H1 (cell line): ENCODE data around the gene TBC1D2B. TPM values are rescaled to one million over a fixed set of nuclear protein-coding genes. Genes with fewer than 3 reads are reported as not detected.

ENCODE experiments used
- CTCF ChIA-PET: fragments of 300-600 bp; sonication (Branson Sonifier 250); formaldehyde crosslinking; loops from one replicate; lab custom pipeline; 2021; ENCODE audit not compliant: partially characterized antibody; lab: Charles Lee
- POLR2A ChIA-PET: fragments of 300-600 bp; sonication (Branson Sonifier 250); formaldehyde crosslinking; loops from one replicate; lab custom pipeline; 2021; ENCODE audit warnings: inconsistent platforms; ENCODE audit not compliant: partially characterized antibody; lab: Charles Lee
- DNase-seq, 2 experiments: peaks; one replicate each; pipeline versions ENCODE4 v3.0.0 to v3.0.0-alpha.2; 2010 to 2022; ENCODE audit warnings: low spot score in 2 of 2, low read depth in 1 of 2, mixed read lengths in 1 of 2
- FAIRE-seq: peaks from 2 replicates; lab custom pipeline; 2011; peaks lifted over from hg19 to GRCh38; lab: Jason Lieb, UNC
- H2AFZ ChIP-seq: 2 replicates; pipeline ENCODE4 v1.8.1; 2012; ENCODE audit warnings: low read length, inconsistent platforms
- H2AK5ac ChIP-seq: 2 replicates; pipeline ENCODE4 v1.6.1; 2013; ENCODE audit warnings: low read depth, low read length
- H2BK120ac ChIP-seq: replicated peaks from 2 replicates; pipeline ENCODE3; 2013; ENCODE audit warnings: low read depth, low read length, inconsistent platforms
- H2BK12ac ChIP-seq: 2 replicates; pipeline ENCODE4 v1.6.1; 2013; ENCODE audit warnings: low read depth, low read length
- H2BK15ac ChIP-seq: 2 replicates; pipeline ENCODE4 v1.6.1; 2013; ENCODE audit warnings: low read length
- H2BK20ac ChIP-seq: 2 replicates; pipeline ENCODE4 v1.6.1; 2013; ENCODE audit warnings: low read length
- H2BK5ac ChIP-seq: 2 replicates; pipeline ENCODE4 v1.6.1; 2013; ENCODE audit warnings: low read depth, low read length
- H3K14ac ChIP-seq: 2 replicates; pipeline ENCODE4 v1.6.1; 2013; ENCODE audit warnings: inconsistent platforms; ENCODE audit not compliant: insufficient read length
- H3K18ac ChIP-seq: 2 replicates; pipeline ENCODE4 v1.6.1; 2013; ENCODE audit warnings: low read length; ENCODE audit errors: extremely low read depth
- H3K23ac ChIP-seq: 2 replicates; pipeline ENCODE4 v1.6.1; 2013; ENCODE audit warnings: inconsistent platforms; ENCODE audit not compliant: insufficient read length
- H3K23me2 ChIP-seq: 2 replicates; pipeline ENCODE4 v1.6.1; 2013; ENCODE audit warnings: low read depth, low read length
- H3K27ac ChIP-seq: 2 replicates; pipeline ENCODE4 v1.6.1; 2011; ENCODE audit warnings: low read depth, low read length, inconsistent platforms
- H3K27me3 ChIP-seq, 4 experiments: replicated peaks in 1 of 4; 1 replicate in 1 of 4; 2 replicates in 3 of 4; pipeline versions ENCODE4 v1.6.1 to v1.8.1; 2011 to 2013; ENCODE audit warnings: low read length in 3 of 4, mild to moderate bottlenecking in 3 of 4, inconsistent platforms in 2 of 4, mixed read lengths in 2 of 4, moderate library complexity in 1 of 4; ENCODE audit not compliant: control insufficient read depth in 3 of 4, insufficient read depth in 3 of 4; ENCODE audit errors: extremely low read depth in 1 of 4
- H3K36me3 ChIP-seq, 4 experiments: 2 replicates each; pipeline versions ENCODE4 v1.6.1 to v1.8.1; 2011 to 2013; ENCODE audit warnings: mild to moderate bottlenecking in 4 of 4, low read length in 3 of 4, moderate library complexity in 2 of 4, control low read depth in 1 of 4, inconsistent platforms in 1 of 4; ENCODE audit not compliant: insufficient read depth in 4 of 4, control insufficient read depth in 2 of 4
- H3K4ac ChIP-seq: replicated peaks from 2 replicates; pipeline ENCODE3; 2013; ENCODE audit warnings: low read length, low read depth, mixed read lengths, inconsistent platforms; ENCODE audit not compliant: insufficient read length
- H3K4me1 ChIP-seq, 4 experiments: replicated peaks in 1 of 4; 1 replicate in 1 of 4; 2 replicates in 3 of 4; pipeline versions ENCODE4 v1.6.1 to v1.8.1; 2011 to 2013; ENCODE audit warnings: low read length in 3 of 4, inconsistent platforms in 2 of 4, mixed read lengths in 1 of 4; ENCODE audit not compliant: insufficient read depth in 4 of 4, control insufficient read depth in 3 of 4
- H3K4me2 ChIP-seq, 2 experiments: 2 replicates each; pipeline versions ENCODE4 v1.6.1 to v1.8.1; 2011 to 2013; ENCODE audit warnings: low read depth in 2 of 2, low read length in 2 of 2, control low read depth in 1 of 2, inconsistent platforms in 1 of 2, mild to moderate bottlenecking in 1 of 2; ENCODE audit not compliant: insufficient read depth in 1 of 2
- H3K4me3 ChIP-seq, 4 experiments: fragments of 200-600, 300-600 bp in 1 of 4; sonication (generic), shearing (Covaris generic), sonication (Bioruptor Twin) in 1 of 4; 2 replicates each; pipeline versions ENCODE4 v1.5.1 to v1.8.1; 2011 to 2016; ENCODE audit warnings: low read length in 4 of 4, low read depth in 3 of 4, control low read depth in 2 of 4, inconsistent platforms in 2 of 4, mild to moderate bottlenecking in 2 of 4, mixed read lengths in 1 of 4, moderate library complexity in 1 of 4; ENCODE audit not compliant: insufficient read depth in 2 of 4; ENCODE audit errors: extremely low read depth in 1 of 4
- H3K56ac ChIP-seq: replicated peaks from 2 replicates; pipeline ENCODE3; 2013; ENCODE audit warnings: low read depth, mild to moderate bottlenecking, mixed read lengths, low read length, inconsistent platforms; ENCODE audit not compliant: insufficient read length
- H3K79me1 ChIP-seq: 2 replicates; pipeline ENCODE4 v1.6.1; 2013; ENCODE audit warnings: low read depth, low read length, control low read depth
- H3K79me2 ChIP-seq, 2 experiments: 2 replicates each; pipeline versions ENCODE4 v1.6.1 to v1.8.1; 2012 to 2013; ENCODE audit warnings: low read length in 2 of 2, mild to moderate bottlenecking in 2 of 2, inconsistent platforms in 1 of 2; ENCODE audit not compliant: insufficient read depth in 2 of 2, control insufficient read depth in 1 of 2
- H3K9ac ChIP-seq, 4 experiments: replicated peaks in 1 of 4; 1 replicate in 1 of 4; 2 replicates in 3 of 4; pipeline versions ENCODE4 v1.6.1 to v1.8.1; 2011 to 2013; ENCODE audit warnings: low read depth in 3 of 4, low read length in 3 of 4, control low read depth in 2 of 4, mild to moderate bottlenecking in 2 of 4, moderate library complexity in 2 of 4, inconsistent platforms in 1 of 4; ENCODE audit errors: extremely low read depth in 1 of 4
- H3K9me3 ChIP-seq, 2 experiments: 2 replicates each; pipeline versions ENCODE4 v1.6.1 to v1.8.1; 2012 to 2013; ENCODE audit warnings: mild to moderate bottlenecking in 2 of 2, moderate library complexity in 2 of 2, control low read depth in 1 of 2, inconsistent platforms in 1 of 2, low read depth in 1 of 2, low read length in 1 of 2, mixed read lengths in 1 of 2; ENCODE audit not compliant: insufficient read depth in 2 of 2
- H4K20me1 ChIP-seq, 2 experiments: replicated peaks in 1 of 2; 2 replicates each; pipeline versions ENCODE3 to v1.8.1; 2011 to 2013; ENCODE audit warnings: inconsistent platforms in 2 of 2, low read length in 2 of 2, mild to moderate bottlenecking in 1 of 2; ENCODE audit not compliant: insufficient read depth in 2 of 2, control insufficient read depth in 1 of 2
- H4K5ac ChIP-seq: 2 replicates; pipeline ENCODE4 v1.6.1; 2013; ENCODE audit warnings: low read length, low read depth, mixed read lengths, inconsistent platforms; ENCODE audit not compliant: insufficient read length
- H4K8ac ChIP-seq: 2 replicates; pipeline ENCODE4 v1.8.0; 2013; ENCODE audit warnings: mild to moderate bottlenecking, moderate library complexity, low read length, inconsistent platforms; ENCODE audit not compliant: insufficient read depth; ENCODE audit errors: extremely low read depth
- H4K91ac ChIP-seq: replicated peaks from 2 replicates; pipeline ENCODE3; 2013; ENCODE audit warnings: low read length, mixed read lengths, inconsistent platforms; ENCODE audit not compliant: insufficient read length
- CHD2 ChIP-seq: IDR thresholded peaks from 2 replicates; pipeline ENCODE4 v1.6.1; 2012; ENCODE audit warnings: low read length, improper control_type of control experiment
- E2F6 ChIP-seq: IDR thresholded peaks from 2 replicates; pipeline ENCODE4 v1.6.1; 2012; ENCODE audit warnings: inconsistent platforms
- EZH2 ChIP-seq: fragments of 200-600 bp; sonication (generic); IDR thresholded peaks from 2 replicates; pipeline ENCODE4 v1.7.1; 2012; ENCODE audit warnings: low read depth, mild to moderate bottlenecking, moderate library complexity, low read length, inconsistent platforms; ENCODE audit not compliant: severe bottlenecking
- MAFK ChIP-seq: IDR thresholded peaks from 2 replicates; pipeline ENCODE4 v1.6.1; 2012; ENCODE audit warnings: low read depth, mild to moderate bottlenecking, improper control_type of control experiment, low read length
- RXRA ChIP-seq: IDR thresholded peaks from 2 replicates; pipeline ENCODE4 v1.6.1; 2011; ENCODE audit warnings: low read depth, mild to moderate bottlenecking, low read length, moderate library complexity; ENCODE audit not compliant: insufficient read depth
- SAP30 ChIP-seq: fragments of 300-600 bp; sonication (generic); IDR thresholded peaks from 2 replicates; pipeline ENCODE4 v1.7.1; 2012; ENCODE audit warnings: low read length, moderate library complexity, mild to moderate bottlenecking, inconsistent platforms; ENCODE audit not compliant: insufficient read depth, insufficient replicate concordance
- SP2 ChIP-seq: IDR thresholded peaks from 2 replicates; pipeline ENCODE4 v1.6.1; 2012; ENCODE audit warnings: mild to moderate bottlenecking, low read length, inconsistent platforms
- TAF7 ChIP-seq: optimal IDR thresholded peaks from 2 replicates; pipeline ENCODE3; 2011; ENCODE audit warnings: low read depth, mild to moderate bottlenecking, inconsistent platforms, low read length, moderate library complexity, borderline replicate concordance
- WGBS, 2 experiments: shearing (Covaris generic) in 1 of 2; methylation state at CpG; one replicate each; pipeline versions ENCODE4 v1.1.6 to v1.1.7; 2013 to 2015; ENCODE audit warnings: low lambda C conversion rate in 2 of 2, mixed read lengths in 2 of 2, inconsistent platforms in 1 of 2, low coverage in 1 of 2, missing lambda C conversion rate in 1 of 2; ENCODE audit not compliant: insufficient replicate concordance in 2 of 2, insufficient coverage in 1 of 2, insufficient read length in 1 of 2; ENCODE audit errors: extremely low coverage in 1 of 2, missing lambda C conversion rate in 1 of 2; 5-methylcytosine and 5-hydroxymethylcytosine counted together
- polyA plus RNA-seq, 7 experiments: library from polyadenylated mRNA; depleted of rRNA in 3 of 7; stranded (reverse) in 5 of 7; unstranded in 2 of 7; fragments of >200 nt in 5 of 7; fragments of 200-250 nt in 2 of 7; gene quantifications; 1 replicate in 5 of 7; 2 replicates in 1 of 7; 4 replicates in 1 of 7; pipeline versions ENCODE4 v1.2.1 to v1.2.3, GENCODE V29; 2011 to 2013; ENCODE audit warnings: missing spikeins in 2 of 7, mixed read lengths in 2 of 7
- total RNA-seq: library from RNA; stranded (reverse); fragmentation: NEBNext Ultra II Directional; extraction: Animal tissue kit (Norgen Biotek cat#: 25700); gene quantifications from 2 replicates; pipeline ENCODE4 v1.2.1, GENCODE V29; 2021

The TBC1D2B gene
- total and polyA plus RNA-seq, 2 of the 8 experiments (the other 6 are each of a cell fraction or from before 2014, with no cell fraction given), result 11.9 to 19.5 TPM

DNA sequence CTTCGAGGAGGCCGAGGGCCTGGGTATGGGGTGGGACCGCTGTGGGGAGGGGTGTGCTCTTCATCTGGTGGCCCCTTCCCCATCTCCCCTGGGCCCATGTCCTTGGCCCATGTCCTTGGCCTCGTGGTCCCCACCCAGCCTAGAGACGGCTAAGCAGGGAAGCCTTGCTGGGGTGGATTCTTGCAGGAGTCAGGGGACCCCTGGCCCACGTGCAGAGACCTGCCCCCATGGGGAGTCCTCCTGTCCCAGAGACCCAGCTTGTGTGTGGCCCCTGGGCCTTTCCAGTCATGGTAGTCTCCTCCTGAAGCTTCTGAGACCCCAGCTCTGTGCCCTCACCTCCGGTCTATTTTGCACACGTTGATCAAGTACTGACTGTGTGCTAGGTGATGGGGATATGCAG, 97.4 kb downstream of the TBC1D2B start:
- Histone ChIP-seq H3K9ac (no peak overlapping the region), H2BK20ac (no peak overlapping the region), H3K18ac (no peak overlapping the region), H3K56ac (no peak overlapping the region), H3K23me2 (no peaks in the 10 kb centered on the region), H4K91ac (no peak overlapping the region), H3K4me3 (no peak overlapping the region), H2BK12ac (no peak overlapping the region), H3K4me1 (peaks cover 0 to 12% (median 6%) of the 10 kb centered on the region in 4 experiments; a peak in 5 of 7 replicates), H2BK5ac (no peak overlapping the region), H4K20me1 (no peaks in the 10 kb centered on the region), H4K8ac (no peak overlapping the region), H3K79me1 (no peaks in the 10 kb centered on the region), H3K9me3 (no peaks in the 10 kb centered on the region), H3K23ac (no peak overlapping the region), H4K5ac (no peak overlapping the region), H3K79me2 (no peaks in the 10 kb centered on the region), H2AK5ac (no peak overlapping the region), H2BK15ac (no peak overlapping the region), H2AFZ (no peak overlapping the region), H3K4me2 (no peak overlapping the region), H2BK120ac (no peak overlapping the region), H3K36me3 (no peaks in the 10 kb centered on the region), H3K4ac (no peak overlapping the region), H3K14ac (no peak overlapping the region), H3K27ac (no peak overlapping the region), H3K27me3 (no peaks in the 10 kb centered on the region)
- WGBS, 2 experiments, result 93% methylated on average over 3 of the region's 8 CpGs; no CpG with 5 or more reads in 1 of the 2 experiments
- ChIA-PET POLR2A (no interaction called here), CTCF (interaction anchor here (0.7 to 6.7 kb wide), 3 partner anchors 13 to 79 kb away, joined by 3 to 53 read pairs (median 20); no protein-coding TSS in a partner anchor)
- DNase-seq (no peak), FAIRE-seq (no peak)
- TF ChIP-seq SAP30 (no peak), MAFK (no peak), TAF7 (no peak), E2F6 (no peak), CHD2 (no peak), SP2 (no peak), EZH2 (no peak), RXRA (no peak)
